GM19324 (cell line): ENCODE measurements around the gene VAV2.

ENCODE experiments used
- ATAC-seq: cut with Tn5 transposase; IDR thresholded peaks from one replicate; pipeline ENCODE4 v1.9.1; 2021; ENCODE audit warnings: mild to moderate bottlenecking, moderate library complexity; ENCODE audit not compliant: unreplicated experiment, low FRiP score

Gene VAV2

GRCh38 chr9:133882849-133883755 lies 109.0 kb downstream of the VAV2 start:
- no peak for ATAC-seq

DNA sequence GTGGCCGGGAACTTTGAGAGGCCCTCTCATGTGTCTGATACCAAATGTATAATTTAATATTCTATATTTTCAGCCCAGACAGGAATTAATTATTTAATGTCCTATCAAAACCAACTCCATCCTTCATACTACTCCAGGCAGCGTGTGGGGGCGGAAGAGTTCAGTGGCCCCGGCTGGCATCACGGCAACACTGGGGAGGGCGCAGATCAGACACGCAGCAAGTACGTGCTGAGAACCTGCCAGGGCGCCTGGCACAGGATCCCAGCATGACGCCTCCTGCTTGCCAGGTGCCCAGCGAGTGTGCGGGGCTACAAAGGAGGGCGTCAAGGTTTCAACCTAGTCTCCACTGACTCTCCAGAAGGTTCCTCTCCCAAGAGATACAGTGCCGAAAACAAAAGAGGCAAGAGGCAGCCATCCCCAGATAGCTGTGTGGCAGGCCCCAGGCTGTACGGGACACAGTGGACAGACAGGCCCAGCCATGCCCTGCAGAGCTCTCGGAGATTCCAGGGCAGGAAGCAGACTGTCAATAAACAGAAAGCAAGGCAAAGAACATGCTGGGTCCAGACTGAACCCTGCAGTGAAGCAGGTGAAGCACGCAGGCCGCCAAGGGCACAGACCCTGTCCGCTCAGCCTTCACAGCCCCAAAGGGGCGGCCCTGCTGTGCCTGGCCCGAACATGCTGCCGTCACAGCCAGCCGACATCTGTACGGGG lies 110.3 kb downstream of the VAV2 start:
- ATAC-seq: no peak

DNA sequence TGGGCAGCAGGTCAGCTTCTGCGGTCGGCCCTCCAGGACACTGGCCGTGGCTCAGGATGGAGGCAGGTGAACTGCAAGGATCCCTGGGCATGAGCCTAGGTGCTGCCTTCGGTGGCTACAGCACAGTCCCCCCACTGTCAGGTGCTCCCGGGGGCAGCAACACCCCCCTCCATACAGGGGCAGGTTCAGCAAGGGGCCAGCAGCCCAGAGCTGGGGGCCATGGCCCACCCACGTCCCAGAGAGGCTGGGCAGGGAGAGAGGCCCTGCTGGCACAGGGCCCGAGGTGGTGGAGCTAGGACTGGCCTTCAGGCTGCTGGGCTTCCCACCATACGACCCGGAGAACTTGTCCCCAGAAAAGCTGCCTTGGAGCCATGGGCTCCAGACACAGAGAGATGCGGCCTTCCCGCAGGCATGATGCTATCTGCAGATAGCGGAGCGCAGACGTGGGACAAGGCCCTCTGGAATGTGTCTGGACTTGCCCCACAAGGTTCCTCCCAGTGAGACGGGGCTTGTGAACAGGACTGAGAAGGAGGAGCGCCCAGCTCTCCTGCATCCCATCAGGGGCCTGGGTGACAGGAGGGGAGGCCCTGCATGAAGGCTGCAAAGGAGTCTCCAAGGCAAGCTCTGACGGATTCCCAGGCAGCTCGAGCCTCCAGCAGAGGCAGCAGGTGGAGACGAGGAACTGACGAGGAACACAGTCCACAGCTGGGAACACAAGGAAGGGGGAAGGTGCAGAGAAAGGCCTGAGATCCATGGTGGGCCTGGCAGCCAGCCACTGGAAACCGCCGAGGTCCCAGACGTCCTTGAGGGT lies 111.1 kb downstream of the VAV2 start:
- no peak for ATAC-seq

DNA sequence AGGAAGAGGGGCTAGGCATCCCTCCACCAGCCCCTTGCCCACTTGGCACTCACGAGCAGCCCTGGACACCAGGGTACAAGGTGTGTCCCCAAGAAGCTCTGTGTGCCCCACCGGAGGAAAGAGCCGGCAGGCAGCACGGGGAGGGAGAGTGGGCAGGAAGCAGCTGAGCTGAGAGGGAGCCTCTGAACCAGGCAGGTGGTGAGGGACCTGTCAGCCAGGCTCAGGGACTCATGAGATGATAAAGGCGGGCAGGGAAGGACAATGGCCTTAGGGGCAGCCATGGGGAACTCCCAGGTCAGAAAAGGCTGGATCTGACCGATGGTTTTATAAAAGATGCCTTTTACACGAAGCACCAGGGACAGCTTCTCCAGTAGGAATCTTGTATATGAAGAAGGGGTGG lies 112.0 kb downstream of the VAV2 start:
- ATAC-seq: no peak

GRCh38 chr9:133879615-133880014 lies 112.5 kb downstream of the VAV2 start:
- ATAC-seq: no peak

DNA sequence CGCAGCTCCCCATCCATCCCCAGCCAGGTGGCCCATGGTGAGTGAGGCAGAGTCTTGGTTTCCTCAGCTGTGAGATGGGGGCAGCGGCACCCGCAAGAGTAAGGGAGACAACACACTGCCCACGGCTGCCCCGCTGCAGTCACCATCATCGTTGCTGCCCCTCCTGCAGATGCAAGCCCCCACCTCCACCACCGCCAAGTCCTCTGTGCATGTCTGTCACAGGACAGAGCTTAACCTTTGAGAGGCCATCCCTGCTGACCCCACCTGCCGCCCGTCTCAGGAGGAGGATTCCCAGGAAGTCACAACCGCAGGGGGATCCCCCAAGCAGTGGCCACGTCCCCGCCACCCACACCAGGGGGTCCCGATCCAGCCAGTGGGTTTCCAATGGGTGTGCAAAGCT lies 113.7 kb downstream of the VAV2 start:
- no peak for ATAC-seq

- no peak for ATAC-seq
Measured at GRCh38 chr9:133877967-133878366, 114.2 kb downstream of the VAV2 start.

- no peak for ATAC-seq
Measured at GRCh38 chr9:133877327-133877726, 114.8 kb downstream of the VAV2 start.

- ATAC-seq: no peak
Measured at GRCh38 chr9:133876836-133877235, 115.3 kb downstream of the VAV2 start.

DNA sequence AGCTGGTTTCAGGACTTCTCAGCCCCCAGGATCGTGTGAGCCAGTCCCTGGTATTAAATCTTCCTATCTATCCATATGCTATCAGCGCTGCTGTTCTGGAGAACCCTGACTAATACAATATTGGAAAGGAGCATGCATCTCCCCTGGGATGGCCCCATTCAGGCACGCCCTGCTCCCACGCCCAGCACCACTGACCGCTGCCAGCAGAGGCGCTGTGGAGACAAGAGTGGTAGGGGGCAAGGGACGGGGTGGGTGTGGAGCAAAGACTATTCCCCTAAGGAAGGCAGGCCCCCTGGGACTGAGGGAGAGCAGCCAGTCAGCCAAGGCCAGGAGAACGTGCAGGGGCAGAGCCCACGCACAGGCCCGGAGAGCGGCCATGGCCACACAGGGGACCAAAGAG lies 116.0 kb downstream of the VAV2 start:
- ATAC-seq: no peak

DNA sequence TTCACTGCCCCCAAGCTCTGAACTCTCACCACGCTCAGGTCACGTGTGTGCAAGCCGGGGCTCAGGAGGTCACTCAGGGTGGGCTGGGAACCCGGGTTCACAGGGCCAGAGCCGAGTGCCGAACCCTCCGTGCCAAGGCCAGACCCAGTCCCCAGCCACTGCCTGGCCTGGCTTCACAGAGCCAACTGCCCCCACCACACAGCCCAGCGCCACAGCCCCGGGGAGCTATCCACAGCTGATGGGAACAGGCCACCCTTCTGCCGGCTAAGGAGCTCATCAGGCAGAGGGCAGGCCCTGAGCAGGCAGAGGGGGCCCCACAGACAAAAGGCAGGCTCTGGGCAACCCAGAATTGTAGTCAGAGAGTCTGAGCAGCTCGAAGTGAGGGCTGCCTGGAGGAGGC lies 117.0 kb downstream of the VAV2 start:
- ATAC-seq: no peak

DNA sequence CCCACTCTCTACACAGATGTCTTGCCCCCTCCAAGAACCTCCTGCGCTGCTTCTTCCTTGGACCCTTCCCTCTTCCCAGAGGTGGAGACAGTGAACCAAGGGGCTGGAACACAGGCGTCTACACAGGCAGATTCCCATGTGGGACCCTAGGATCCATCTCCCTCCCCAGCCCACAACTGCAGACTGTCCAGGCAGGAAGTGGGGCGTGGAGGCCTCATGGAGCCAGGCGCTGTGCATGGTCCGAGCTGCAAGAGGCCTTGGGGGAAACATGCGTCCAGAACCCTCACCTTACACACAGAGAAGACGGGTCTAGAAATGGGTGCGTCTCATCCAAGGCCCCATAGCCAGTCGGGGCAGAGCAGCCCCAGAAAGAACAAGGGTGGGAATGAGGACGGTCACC lies 117.5 kb downstream of the VAV2 start:
- no peak for ATAC-seq

DNA sequence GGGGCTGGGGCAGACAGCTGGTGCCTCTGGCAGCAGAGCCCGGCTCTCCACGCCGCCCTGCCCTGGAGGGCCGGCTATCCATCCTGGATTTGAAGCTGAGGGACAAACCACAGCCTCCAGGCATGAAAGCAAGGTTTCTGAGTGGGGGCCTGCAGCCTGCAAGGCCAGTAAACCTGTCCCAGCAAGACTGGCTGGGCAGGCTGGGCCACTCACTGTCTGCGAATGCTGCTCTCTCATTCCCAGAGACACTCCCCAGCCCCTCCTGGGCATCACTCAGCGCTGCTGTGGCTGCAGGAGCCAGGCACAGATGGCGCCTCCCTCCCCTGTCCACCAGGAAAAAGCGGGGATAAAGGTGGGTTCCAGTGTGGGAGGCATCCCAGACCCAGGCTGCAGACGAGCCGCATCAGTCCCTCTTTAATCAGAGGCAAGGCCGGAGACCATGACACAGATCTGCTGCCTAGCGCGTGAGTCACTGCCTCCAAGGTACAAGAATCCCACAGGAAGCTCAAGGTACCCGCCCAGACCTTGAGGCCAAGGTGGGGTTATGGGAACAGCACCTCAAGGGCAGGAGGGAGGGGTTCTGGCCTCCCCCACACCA lies 118.0 kb downstream of the VAV2 start:
- ATAC-seq: no peak

DNA sequence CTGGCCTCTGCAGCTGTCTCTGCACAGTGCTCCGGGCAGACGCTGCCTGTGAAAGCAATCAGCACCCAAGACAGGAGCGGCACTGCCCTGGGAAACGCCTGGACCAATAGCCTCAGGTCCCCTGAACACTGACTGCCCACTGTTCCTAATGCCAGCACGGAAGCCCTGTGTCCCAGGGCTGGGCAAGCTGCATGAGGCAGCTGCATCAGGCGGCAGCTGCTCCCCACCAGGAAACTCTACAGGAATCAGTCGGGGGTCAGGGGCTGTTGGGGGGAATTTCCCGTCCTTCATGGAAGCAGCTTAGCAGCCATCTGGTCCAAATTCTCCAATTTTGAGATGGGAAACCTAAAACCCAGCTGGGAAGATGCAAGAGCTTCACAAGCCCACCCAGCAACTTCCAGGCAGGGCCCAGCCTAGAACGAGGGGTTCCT lies 118.6 kb downstream of the VAV2 start:
- no peak for ATAC-seq

GRCh38 chr9:133873009-133873408 lies 119.1 kb downstream of the VAV2 start:
- ATAC-seq: no peak

DNA sequence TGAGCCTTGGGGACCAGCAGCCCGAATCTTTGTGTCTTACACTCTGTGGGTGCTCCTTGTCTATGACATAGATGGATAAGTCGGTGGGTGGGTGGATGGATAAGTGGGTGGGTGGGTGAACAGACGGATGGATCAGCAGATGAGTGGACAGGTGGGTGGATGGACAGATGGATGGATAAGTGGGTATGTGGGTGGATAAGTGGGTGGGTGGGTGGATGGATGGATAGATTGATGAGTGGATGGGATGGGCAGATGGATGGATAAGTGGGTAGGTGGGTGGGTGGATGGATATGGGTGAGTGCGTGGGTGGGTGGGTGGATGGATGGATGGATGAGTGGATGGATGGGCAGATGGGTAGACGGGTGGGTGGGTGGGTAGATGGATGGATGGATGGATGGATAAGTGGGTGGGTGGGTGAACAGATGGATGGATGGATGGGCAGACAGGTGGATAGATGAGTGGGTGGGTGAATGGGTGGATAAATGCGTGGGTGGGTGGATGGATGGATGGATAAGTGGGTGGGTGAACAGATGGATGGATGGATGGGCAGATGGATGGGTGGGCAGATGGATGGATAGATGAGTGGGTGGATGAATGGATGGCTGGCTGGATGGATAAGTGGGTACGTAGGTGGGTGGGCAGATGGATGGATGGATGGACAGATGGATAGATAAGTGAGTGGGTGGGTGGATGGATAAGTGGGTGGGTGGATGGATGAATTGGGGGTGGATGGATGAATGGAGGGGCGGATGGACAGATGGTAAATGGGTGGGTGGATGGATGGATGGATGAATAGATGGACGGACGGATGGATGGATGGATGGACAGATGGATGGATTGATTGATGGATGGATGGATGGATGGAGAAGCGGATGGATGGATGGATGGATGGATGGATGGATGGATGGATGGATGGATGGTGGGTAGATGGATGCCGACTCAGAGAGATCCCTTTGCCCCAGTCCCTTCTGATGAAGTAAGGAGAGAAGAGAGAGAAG lies 121.2 kb downstream of the VAV2 start:
- no peak for ATAC-seq

GRCh38 chr9:133869674-133870405 lies 122.3 kb downstream of the VAV2 start:
- no peak for ATAC-seq

DNA sequence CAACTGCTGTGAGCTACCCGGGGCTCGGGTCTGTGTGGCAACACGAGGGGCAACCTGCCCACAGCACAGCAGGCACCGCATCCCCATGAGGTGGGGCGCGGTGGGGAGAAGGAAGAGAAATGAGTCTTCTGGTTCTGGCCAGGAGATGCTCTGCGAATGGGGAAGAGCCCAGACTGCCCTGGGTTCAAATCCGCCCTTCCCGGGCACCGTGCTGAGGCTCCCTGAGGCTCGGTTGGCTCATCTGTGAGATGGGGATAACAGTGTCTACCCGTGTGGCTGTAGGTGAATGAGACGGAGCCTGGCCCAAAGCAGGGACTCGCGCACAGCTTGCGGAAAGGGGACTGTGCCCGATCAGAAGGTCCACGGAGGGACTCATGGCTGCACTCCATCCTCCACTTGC lies 123.9 kb downstream of the VAV2 start:
- no peak for ATAC-seq

GRCh38 chr9:133866946-133867345 lies 125.2 kb downstream of the VAV2 start:
- no peak for ATAC-seq
